ENCODE results near the gene CRTAP. TPM values are rescaled to one million over a fixed set of nuclear protein-coding genes. Genes with fewer than 3 reads are reported as not detected.
A peak's percentile ranks its signal among the peaks of the same experiment; 100 is the strongest.

CRTAP gene
- total and polyA plus RNA-seq, 7 experiments from 2014 or later, result 27.1 to 86.1 (median 46.4) TPM

DNA sequence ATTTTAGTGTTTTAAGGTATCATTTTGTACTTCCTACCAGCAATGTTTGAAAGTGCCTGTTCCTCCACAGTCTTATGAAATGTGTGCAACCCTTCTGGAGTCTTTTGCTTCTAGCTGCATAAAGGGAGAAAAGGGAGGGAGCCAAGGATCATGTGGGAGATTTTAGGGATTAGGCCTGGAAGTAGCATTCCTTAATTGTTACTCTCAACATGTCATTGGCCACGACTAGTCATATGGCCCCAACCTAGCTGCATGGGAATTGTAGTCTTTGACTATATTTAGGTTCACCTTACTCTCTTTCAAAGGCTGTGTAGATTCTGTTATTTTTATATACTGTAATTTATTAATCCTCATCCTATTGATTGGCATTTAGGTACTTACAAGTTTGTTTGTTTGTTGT is 14.9 kb downstream of the CRTAP start:
- Histone ChIP-seq H3K27ac (ENCODE audit: low read depth, low read length) (no peak overlapping the region), H3K4me3 (ENCODE audit: low read length) (no peak overlapping the region), H3K36me3 (ENCODE audit: control insufficient read depth in 2 of 3, insufficient read depth in 3 of 3, low read length in 3 of 3) (peaks cover 0 to 24% (median 0%) of the 10 kb centered on the region in 3 experiments), H3K4me1 (ENCODE audit: control insufficient read depth in 2 of 2, insufficient read depth in 2 of 2, low read length in 2 of 2) (no peaks in the 10 kb centered on the region), H3K27me3 (ENCODE audit: control insufficient read depth in 2 of 2, insufficient read depth in 2 of 2, low read length in 2 of 2) (no peaks in the 10 kb centered on the region), H3K9me3 (ENCODE audit: control insufficient read depth in 2 of 3, low read length in 3 of 3) (no peaks in the 10 kb centered on the region)
- no peaks in the 10 kb centered on the region for H3K27me3 Mint-ChIP-seq
- ChIA-PET POLR2A (no interaction called here), CTCF (no interaction called here)
- H3K36me3 Mint-ChIP-seq, result peaks cover 7 to 43% (median 11%) of the 10 kb centered on the region in 5 donors
- no peaks in the 10 kb centered on the region for H3K9me3 Mint-ChIP-seq
- DNase-seq (no peak), ATAC-seq (no peak)
- intact Hi-C loops (cut with micrococcal nuclease), result no loop called here
- H3K27ac Mint-ChIP-seq, result no peak overlapping the region
- H3K4me1 Mint-ChIP-seq, result peaks cover 2 to 11% (median 5%) of the 10 kb centered on the region in 7 donors
- no peak overlapping the region for H3K4me3 Mint-ChIP-seq

DNA sequence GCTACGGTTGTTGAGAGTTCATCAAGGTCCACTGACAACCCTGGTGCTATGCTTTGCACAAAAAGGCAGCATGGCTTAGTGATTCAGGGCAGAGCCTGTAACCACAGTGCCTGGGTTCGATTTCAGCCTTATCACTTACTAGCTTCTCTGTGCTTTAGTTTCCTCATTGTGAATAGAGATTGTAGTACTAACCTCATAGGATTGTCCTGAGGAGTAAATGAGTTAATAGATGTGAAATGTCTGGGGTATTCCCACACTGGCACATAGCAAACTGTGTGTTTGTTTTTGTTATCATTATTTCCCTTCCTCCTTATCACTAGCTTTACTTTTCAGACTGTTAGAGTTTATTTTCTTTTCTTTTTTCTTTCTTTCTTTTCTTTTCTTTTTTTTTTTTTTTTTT is 16.3 kb downstream of the CRTAP start:
- Mint-ChIP-seq H3K27ac (no peak overlapping the region), H3K4me3 (no peak overlapping the region), H3K9me3 (no peaks in the 10 kb centered on the region), H3K4me1 (peaks cover 2 to 12% (median 11%) of the 10 kb centered on the region in 7 donors), H3K27me3 (no peaks in the 10 kb centered on the region), H3K36me3 (peaks cover 7 to 43% (median 13%) of the 10 kb centered on the region in 5 donors)
- H3K27me3 ChIP-seq (ENCODE audit: control insufficient read depth in 2 of 2, insufficient read depth in 2 of 2, low read length in 2 of 2), result no peaks in the 10 kb centered on the region
- DNase-seq (no peak), ATAC-seq (no peak)
- intact Hi-C loops (cut with micrococcal nuclease), result loop anchor here in 1 of 2 donors (5.0 kb wide), 1 partner anchor 122 kb away; no protein-coding TSS in a partner anchor
- H3K36me3 ChIP-seq (ENCODE audit: control insufficient read depth in 2 of 3, insufficient read depth in 3 of 3, low read length in 3 of 3), result peaks cover 2 to 20% (median 4%) of the 10 kb centered on the region in 3 experiments
- H3K4me3 ChIP-seq (ENCODE audit: low read length), result no peak overlapping the region
- ChIA-PET POLR2A (no interaction called here), CTCF (interaction anchor here (0.6 to 2.5 kb wide), 3 partner anchors 392 to 663 kb away, joined by 3 to 27 read pairs (median 3); no protein-coding TSS in a partner anchor)
- H3K27ac ChIP-seq (ENCODE audit: low read depth, low read length), result no peak overlapping the region
- H3K9me3 ChIP-seq (ENCODE audit: control insufficient read depth in 2 of 3, low read length in 3 of 3), result no peaks in the 10 kb centered on the region
- no peaks in the 10 kb centered on the region for H3K4me1 ChIP-seq (ENCODE audit: control insufficient read depth in 2 of 2, insufficient read depth in 2 of 2, low read length in 2 of 2)

- Histone ChIP-seq H3K4me1 (ENCODE audit: control insufficient read depth in 2 of 2, insufficient read depth in 2 of 2, low read length in 2 of 2) (no peaks in the 10 kb centered on the region), H3K9me3 (ENCODE audit: control insufficient read depth in 2 of 3, low read length in 3 of 3) (no peaks in the 10 kb centered on the region), H3K27me3 (ENCODE audit: control insufficient read depth in 2 of 2, insufficient read depth in 2 of 2, low read length in 2 of 2) (no peaks in the 10 kb centered on the region), H3K27ac (ENCODE audit: low read depth, low read length) (no peak overlapping the region), H3K36me3 (ENCODE audit: control insufficient read depth in 2 of 3, insufficient read depth in 3 of 3, low read length in 3 of 3) (peaks cover 4 to 23% (median 4%) of the 10 kb centered on the region in 3 experiments), H3K4me3 (ENCODE audit: low read length) (no peak overlapping the region)
- H3K9me3 Mint-ChIP-seq, result no peaks in the 10 kb centered on the region
- intact Hi-C loops (cut with micrococcal nuclease), result loop anchor here (1.0 to 5.0 kb wide), 7 partner anchors 121 to 656 kb away; no protein-coding TSS in a partner anchor
- ChIA-PET POLR2A (no interaction called here), CTCF (interaction anchor here (0.6 to 2.5 kb wide), 14 partner anchors 9 to 655 kb away, joined by 3 to 27 read pairs (median 3); partner anchors contain the start of genes GLB1 and TMPPE)
- peaks cover 2 to 12% (median 11%) of the 10 kb centered on the region in 7 donors for H3K4me1 Mint-ChIP-seq
- H3K36me3 Mint-ChIP-seq, result peaks cover 2 to 40% (median 19%) of the 10 kb centered on the region in 5 donors
- no peaks in the 10 kb centered on the region for H3K27me3 Mint-ChIP-seq
- no peak overlapping the region for H3K4me3 Mint-ChIP-seq
- no peak overlapping the region for H3K27ac Mint-ChIP-seq
- DNase-seq, result peak in 6 of 9 donors; percentile 5 to 46 (median 37)
- ATAC-seq, result peak; percentile 80
These were observed 17.7 kb downstream of the CRTAP start for GRCh38 chr3:33131331-33132018.

- peaks cover 0 to 43% (median 21%) of the 10 kb centered on the region in 5 donors for H3K36me3 Mint-ChIP-seq
- peaks cover 4 to 23% (median 4%) of the 10 kb centered on the region in 3 experiments for H3K36me3 ChIP-seq (ENCODE audit: control insufficient read depth in 2 of 3, insufficient read depth in 3 of 3, low read length in 3 of 3)
These were observed 18.2 kb downstream of the CRTAP start for GRCh38 chr3:33132019-33132360.

GRCh38 chr3:33134026-33134625 is 20.3 kb downstream of the CRTAP start:
- no peaks in the 10 kb centered on the region for H3K9me3 ChIP-seq (ENCODE audit: control insufficient read depth in 2 of 3, low read length in 3 of 3)
- ChIA-PET POLR2A (no interaction called here), CTCF (interaction anchor here (0.5 kb wide), 1 partner anchor 434 kb away, joined by 5 read pairs; no protein-coding TSS in a partner anchor)
- DNase-seq (no peak), ATAC-seq (no peak)
- peaks cover 4 to 23% (median 4%) of the 10 kb centered on the region in 3 experiments for H3K36me3 ChIP-seq (ENCODE audit: control insufficient read depth in 2 of 3, insufficient read depth in 3 of 3, low read length in 3 of 3)
- intact Hi-C loops (cut with micrococcal nuclease), result loop anchor here in 1 of 2 donors (5.0 kb wide), 1 partner anchor 118 kb away; no protein-coding TSS in a partner anchor
- no peak overlapping the region for H3K4me3 ChIP-seq (ENCODE audit: low read length)
- H3K4me1 ChIP-seq (ENCODE audit: control insufficient read depth in 2 of 2, insufficient read depth in 2 of 2, low read length in 2 of 2), result no peaks in the 10 kb centered on the region
- no peaks in the 10 kb centered on the region for H3K9me3 Mint-ChIP-seq
- no peak overlapping the region for H3K27ac Mint-ChIP-seq
- H3K27ac ChIP-seq (ENCODE audit: low read depth, low read length), result no peak overlapping the region
- H3K36me3 Mint-ChIP-seq, result peaks cover 0 to 48% (median 27%) of the 10 kb centered on the region in 5 donors
- H3K27me3 ChIP-seq (ENCODE audit: control insufficient read depth in 2 of 2, insufficient read depth in 2 of 2, low read length in 2 of 2), result no peaks in the 10 kb centered on the region
- H3K4me1 Mint-ChIP-seq, result peaks cover 2 to 12% (median 8%) of the 10 kb centered on the region in 7 donors
- no peaks in the 10 kb centered on the region for H3K27me3 Mint-ChIP-seq
- no peak overlapping the region for H3K4me3 Mint-ChIP-seq

More at GRCh38 chr3:33132019-33132360, 18.2 kb downstream of the CRTAP start:
- Histone ChIP-seq H3K27me3 (ENCODE audit: control insufficient read depth in 2 of 2, insufficient read depth in 2 of 2, low read length in 2 of 2) (no peaks in the 10 kb centered on the region), H3K9me3 (ENCODE audit: control insufficient read depth in 2 of 3, low read length in 3 of 3) (no peaks in the 10 kb centered on the region), H3K4me1 (ENCODE audit: control insufficient read depth in 2 of 2, insufficient read depth in 2 of 2, low read length in 2 of 2) (no peaks in the 10 kb centered on the region), H3K27ac (ENCODE audit: low read depth, low read length) (no peak overlapping the region), H3K4me3 (ENCODE audit: low read length) (no peak overlapping the region)
- Mint-ChIP-seq H3K9me3 (no peaks in the 10 kb centered on the region), H3K27ac (no peak overlapping the region), H3K4me3 (no peak overlapping the region), H3K27me3 (no peaks in the 10 kb centered on the region), H3K4me1 (peaks cover 2 to 12% (median 11%) of the 10 kb centered on the region in 7 donors)
- intact Hi-C loops (cut with micrococcal nuclease), result loop anchor here in 1 of 2 donors (5.0 kb wide), 1 partner anchor 120 kb away; no protein-coding TSS in a partner anchor
- DNase-seq, result no peak
- ChIA-PET POLR2A (no interaction called here), CTCF (interaction anchor here (0.5 to 2.5 kb wide), 13 partner anchors 8 to 655 kb away, joined by 3 to 27 read pairs (median 3); partner anchors contain the start of genes GLB1 and TMPPE)
- ATAC-seq, result no peak

DNA sequence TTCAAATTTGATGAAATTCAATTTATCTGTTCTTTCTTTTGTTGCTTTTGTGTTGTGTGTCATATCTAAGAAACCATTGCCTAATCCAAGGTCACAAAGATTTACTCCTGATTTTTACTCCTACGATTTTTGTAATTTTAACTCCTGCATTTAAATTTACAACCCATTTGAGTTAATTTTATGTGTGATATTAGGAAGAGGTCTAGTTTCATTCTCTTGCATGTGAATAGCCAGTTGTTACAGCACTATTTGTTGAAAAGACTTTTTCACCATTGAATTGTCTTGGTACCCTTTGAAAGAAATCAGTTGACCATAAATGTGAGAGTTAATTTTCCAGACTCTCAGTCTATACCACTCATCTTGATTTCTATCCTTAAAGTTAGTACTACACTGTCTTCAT is 23.9 kb downstream of the CRTAP start:
- Histone ChIP-seq H3K27me3 (ENCODE audit: control insufficient read depth in 2 of 2, insufficient read depth in 2 of 2, low read length in 2 of 2) (no peaks in the 10 kb centered on the region), H3K4me3 (ENCODE audit: low read length) (no peak overlapping the region), H3K27ac (ENCODE audit: low read depth, low read length) (no peak overlapping the region), H3K4me1 (ENCODE audit: control insufficient read depth in 2 of 2, insufficient read depth in 2 of 2, low read length in 2 of 2) (no peaks in the 10 kb centered on the region), H3K9me3 (ENCODE audit: control insufficient read depth in 2 of 3, low read length in 3 of 3) (no peaks in the 10 kb centered on the region), H3K36me3 (ENCODE audit: control insufficient read depth in 2 of 3, insufficient read depth in 3 of 3, low read length in 3 of 3) (peaks cover 4 to 23% (median 4%) of the 10 kb centered on the region in 3 experiments)
- DNase-seq (no peak), ATAC-seq (no peak)
- peaks cover 0 to 11% (median 7%) of the 10 kb centered on the region in 7 donors for H3K4me1 Mint-ChIP-seq
- H3K27me3 Mint-ChIP-seq, result no peaks in the 10 kb centered on the region
- peaks cover 4 to 64% (median 29%) of the 10 kb centered on the region in 5 donors for H3K36me3 Mint-ChIP-seq
- no peak overlapping the region for H3K27ac Mint-ChIP-seq
- intact Hi-C loops (cut with micrococcal nuclease), result no loop called here
- ChIA-PET POLR2A (no interaction called here), CTCF (no interaction called here)
- H3K9me3 Mint-ChIP-seq, result no peaks in the 10 kb centered on the region
- H3K4me3 Mint-ChIP-seq, result no peak overlapping the region
